Motor neuron (in vitro differentiated cells): ENCODE measurements around the gene CTSA. TPM values are rescaled to one million over a fixed set of nuclear protein-coding genes. Genes with fewer than 3 reads are reported as not detected.

ENCODE experiments used
- ATAC-seq, 8 experiments: fragments of 200-7000 bp; cut with Tn5 transposase; replicated peaks in 6 of 8; 2 replicates each; pipeline ENCODE4 v1.8.0; 2021; ENCODE audit warnings: mild to moderate bottlenecking in 8 of 8, moderate library complexity in 8 of 8
- H3K27ac ChIP-seq, 2 donors: fragments of 250-450 bp; sonication (Bioruptor Pico); 2 replicates each; pipeline ENCODE4 v1.9.0; 2021; ENCODE audit warnings: antibody characterized with exemption in 2 of 2, mild to moderate bottlenecking in 2 of 2, moderate library complexity in 1 of 2
- H3K4me1 ChIP-seq, 2 donors: fragments of 250-450 bp; sonication (Bioruptor Pico); replicated peaks in 1 of 2; 2 replicates each; pipeline ENCODE4 v1.6.1; 2021; ENCODE audit warnings: antibody characterized with exemption in 2 of 2, mild to moderate bottlenecking in 2 of 2, moderate library complexity in 1 of 2
- H3K4me3 ChIP-seq, 5 donors: fragments of 250-450 bp; sonication (Bioruptor Pico); 2 replicates each; pipeline ENCODE4 v1.9.0; 2021; ENCODE audit warnings: antibody characterized with exemption in 5 of 5, mild to moderate bottlenecking in 5 of 5, moderate library complexity in 4 of 5
- WGBS, 10 experiments: fragments of 450-650 bp; shearing (Covaris generic); methylation state at CpG; one replicate each; pipeline ENCODE4 v1.0.0; 2022; 5-methylcytosine and 5-hydroxymethylcytosine counted together
- in situ Hi-C, 9 experiments: fragments of 400-800 bp; cut with MboI; loops; one replicate each; pipeline ENCODE4 v1.15.0; 2021; ENCODE audit warnings: low sequenced_read_pairs in 9 of 9, low pct_unique_long_range_greater_than_20kb in 2 of 9; ENCODE audit not compliant: unreplicated experiment in 9 of 9
- total RNA-seq, 8 experiments: library from RNA; unstranded; fragments of 300-600 nt; gene quantifications; 2 replicates each; pipeline versions ENCODE4 v1.2.3 to v1.2.4, GENCODE V29; 2022

The CTSA gene
- 100 to 1,000 TPM in 3 of 8 experiments, 10 to 100 TPM in 5; 16.0 to 395 (median 55.2) TPM for total RNA-seq

DNA sequence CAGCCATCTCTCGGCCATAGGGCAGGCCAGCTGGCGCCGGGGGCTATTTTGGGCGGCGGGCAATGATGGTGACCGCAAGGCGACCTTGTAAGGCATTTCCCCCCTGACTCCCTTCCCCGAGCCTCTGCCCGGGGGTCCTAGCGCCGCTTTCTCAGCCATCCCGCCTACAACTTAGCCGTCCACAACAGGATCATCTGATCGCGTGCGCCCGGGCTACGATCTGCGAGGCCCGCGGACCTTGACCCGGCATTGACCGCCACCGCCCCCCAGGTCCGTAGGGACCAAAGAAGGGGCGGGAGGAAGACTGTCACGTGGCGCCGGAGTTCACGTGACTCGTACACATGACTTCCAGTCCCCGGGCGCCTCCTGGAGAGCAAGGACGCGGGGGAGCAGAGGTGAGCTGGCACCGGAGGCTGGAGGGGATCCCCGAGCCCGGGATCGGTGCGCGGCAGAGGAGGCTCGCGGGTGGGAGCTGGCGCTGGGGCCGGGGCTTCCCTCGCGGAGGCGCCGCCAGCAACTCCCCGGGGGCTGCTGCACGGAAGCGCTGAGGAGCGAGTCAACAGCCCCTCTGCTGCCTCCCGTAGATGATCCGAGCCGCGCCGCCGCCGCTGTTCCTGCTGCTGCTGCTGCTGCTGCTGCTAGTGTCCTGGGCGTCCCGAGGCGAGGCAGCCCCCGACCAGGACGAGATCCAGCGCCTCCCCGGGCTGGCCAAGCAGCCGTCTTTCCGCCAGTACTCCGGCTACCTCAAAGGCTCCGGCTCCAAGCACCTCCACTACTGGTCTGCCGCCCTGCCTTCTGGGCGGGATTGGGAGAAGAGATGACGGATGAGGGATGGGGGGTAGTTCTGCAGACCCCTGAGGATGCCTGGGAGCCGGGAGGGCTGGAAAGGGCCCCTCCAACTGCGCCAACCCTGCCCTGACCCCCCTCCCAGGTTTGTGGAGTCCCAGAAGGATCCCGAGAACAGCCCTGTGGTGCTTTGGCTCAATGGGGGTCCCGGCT lies at the start of gene CTSA, which contains the start of gene NEURL2:
Gene CTSA, plus strand, starts transcription at position 351 of the 999 bp plus-strand sequence. Its CDS starts 234 bp downstream, at position 585.
Gene NEURL2, minus strand, starts transcription at position 224 of the 999 bp plus-strand sequence. Its CDS starts 217 bp downstream, at position 7.
- 0 to 20% (median 0%) methylated on average over 1 to 9 of the region's 78 CpGs; no CpG with 5 or more reads in 2 of the 10 experiments for WGBS, 10 experiments

DNA sequence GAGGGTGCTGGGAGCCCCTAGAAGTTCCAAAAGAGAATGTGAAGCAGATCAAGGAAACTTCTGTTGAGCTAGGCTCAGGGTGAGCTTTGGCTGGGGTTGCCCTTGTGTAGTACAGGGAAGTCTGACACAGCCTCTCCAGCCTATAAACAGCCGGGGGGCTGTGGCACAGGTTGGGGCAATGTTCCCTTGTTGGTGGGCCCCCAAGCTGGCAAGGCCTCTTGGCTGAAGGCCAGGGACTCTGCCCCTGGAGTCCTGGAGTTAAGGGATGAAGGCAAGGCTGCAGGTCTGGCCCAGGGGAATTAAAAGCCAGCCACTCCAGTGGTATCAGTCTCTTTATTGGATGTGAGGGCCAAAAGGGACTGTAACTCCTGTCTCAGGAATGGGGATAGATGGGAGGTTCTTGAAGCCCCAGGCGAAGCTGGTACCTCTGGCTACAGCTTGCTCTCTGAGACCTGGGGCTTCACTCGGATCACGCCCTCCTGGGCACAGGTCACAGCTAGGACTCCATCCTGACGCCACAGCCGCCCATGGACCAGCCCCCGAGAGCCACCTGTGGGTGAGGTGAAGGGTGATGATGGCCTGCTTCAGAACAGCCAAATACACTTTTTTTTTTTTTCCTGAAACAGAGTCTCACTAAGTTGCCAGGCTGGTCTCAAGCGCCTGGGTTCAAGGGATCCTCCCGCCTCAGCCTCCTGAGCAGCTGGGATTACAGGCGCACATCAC lies 49.6 kb upstream of the CTSA start:
- in situ Hi-C loops: no loop called here
- H3K27ac ChIP-seq: no peak overlapping the region
- H3K4me3 ChIP-seq: no peak overlapping the region
- peak in 1 of 8 experiments; percentile 13 for ATAC-seq
- 90 to 100% (median 100%) methylated on average over 1 to 5 of the region's 10 CpGs; no CpG with 5 or more reads in 6 of the 10 experiments for WGBS, 10 experiments
- no peaks in the 10 kb centered on the region for H3K4me1 ChIP-seq

More for the DNA sequence above, at the start of gene CTSA, which contains the start of gene NEURL2:
- H3K4me1 ChIP-seq: peaks cover 15 to 16% of the 10 kb centered on the region in 2 donors
- in situ Hi-C loops: no loop called here
- H3K27ac ChIP-seq: peak within 1 kb of the TSS; percentile 85 to 97
- peak within 1 kb of the TSS; percentile 68 to 85 (median 73) for H3K4me3 ChIP-seq
- ATAC-seq: peak; percentile 48 to 82 (median 78)

DNA sequence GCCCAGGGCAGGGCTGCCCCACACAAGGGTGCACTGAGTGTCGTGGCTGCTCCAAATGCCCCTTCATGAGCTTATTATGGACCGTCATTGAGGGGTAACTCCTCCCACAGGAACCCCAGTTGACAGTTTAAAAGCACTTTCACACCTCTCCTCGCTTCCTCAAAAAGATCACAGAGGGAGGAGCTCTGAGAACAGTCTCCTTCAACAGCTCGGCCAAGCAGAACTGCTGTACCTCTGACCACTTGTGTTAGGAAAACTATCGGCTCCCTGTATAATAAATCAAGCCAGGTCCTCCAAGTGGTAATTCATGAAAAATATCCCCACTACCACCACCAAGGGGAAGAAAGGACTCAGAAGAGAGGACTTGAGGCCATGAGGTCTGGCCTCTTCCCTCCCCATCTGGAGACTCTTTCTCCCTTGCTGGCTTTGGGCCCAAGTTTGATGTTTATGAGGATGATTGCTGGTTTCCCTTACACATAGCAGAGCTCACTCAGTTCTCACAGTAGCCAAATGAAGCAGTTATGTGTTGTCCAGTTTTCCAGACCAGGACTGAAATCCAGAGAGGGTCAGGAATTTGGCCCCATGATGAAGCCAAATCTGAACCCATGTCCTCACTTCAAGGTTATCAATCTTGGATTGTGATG lies 48.8 kb upstream of the CTSA start:
- in situ Hi-C loops: no loop called here

DNA sequence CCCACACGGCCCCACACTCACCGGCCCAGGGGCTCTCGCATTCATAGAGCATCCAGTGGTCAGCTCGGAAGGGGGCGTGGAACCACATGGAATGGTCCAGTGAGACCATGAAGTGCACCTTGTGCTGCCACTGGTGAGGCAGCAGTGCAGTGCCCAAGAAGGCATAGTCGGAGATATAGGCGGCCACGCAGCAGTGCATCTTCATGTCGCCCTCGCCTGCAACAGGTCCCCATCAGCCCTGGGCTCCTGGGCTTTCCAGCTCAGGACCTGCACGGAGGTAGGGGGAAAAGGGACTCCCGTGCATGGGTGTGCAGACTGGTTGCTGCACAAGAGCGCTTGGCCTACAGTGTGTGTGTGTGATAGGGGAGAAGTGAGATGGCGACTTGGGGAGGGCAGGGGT lies 47.6 kb upstream of the CTSA start:
- WGBS, 10 experiments: 80 to 96% (median 92%) methylated on average over 2 to 13 of the region's 14 CpGs; no CpG with 5 or more reads in 5 of the 10 experiments
- in situ Hi-C loops: no loop called here
- Histone ChIP-seq H3K27ac (no peak overlapping the region), H3K4me1 (no peaks in the 10 kb centered on the region), H3K4me3 (no peak overlapping the region)
- ATAC-seq: peak in 1 of 8 experiments; percentile 27

More for the DNA sequence above, 48.8 kb upstream of the CTSA start:
- Histone ChIP-seq H3K27ac (no peak overlapping the region), H3K4me1 (no peaks in the 10 kb centered on the region), H3K4me3 (no peak overlapping the region)
- WGBS, 10 experiments: 74 to 100% (median 86%) methylated on average over 1 to 4 of the region's 5 CpGs; no CpG with 5 or more reads in 5 of the 10 experiments
- peak in 2 of 8 experiments; percentile 32 to 44 for ATAC-seq

DNA sequence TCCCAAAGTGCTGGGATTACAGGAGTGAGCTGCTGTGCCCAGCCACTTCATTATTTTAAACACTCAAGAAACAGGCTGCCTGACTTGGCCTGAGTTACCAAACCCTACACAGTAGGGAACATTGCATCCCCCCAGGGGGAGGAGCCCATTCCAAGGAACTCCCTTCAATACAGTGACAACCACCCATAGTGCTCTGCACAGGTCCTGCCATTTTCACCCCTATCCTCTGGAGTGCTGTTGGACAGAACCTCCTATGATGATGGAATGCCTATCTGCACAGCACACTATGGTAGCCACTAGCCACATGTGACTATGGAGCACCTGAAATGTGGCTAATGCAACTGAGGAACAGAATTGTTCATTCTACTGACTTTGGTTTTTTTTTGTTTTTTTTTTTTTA lies 45.7 kb upstream of the CTSA start:
- in situ Hi-C loops: no loop called here
- Histone ChIP-seq H3K4me3 (no peak overlapping the region), H3K4me1 (no peaks in the 10 kb centered on the region), H3K27ac (no peak overlapping the region)
- peak in 2 of 8 experiments; percentile 26 to 48 for ATAC-seq

DNA sequence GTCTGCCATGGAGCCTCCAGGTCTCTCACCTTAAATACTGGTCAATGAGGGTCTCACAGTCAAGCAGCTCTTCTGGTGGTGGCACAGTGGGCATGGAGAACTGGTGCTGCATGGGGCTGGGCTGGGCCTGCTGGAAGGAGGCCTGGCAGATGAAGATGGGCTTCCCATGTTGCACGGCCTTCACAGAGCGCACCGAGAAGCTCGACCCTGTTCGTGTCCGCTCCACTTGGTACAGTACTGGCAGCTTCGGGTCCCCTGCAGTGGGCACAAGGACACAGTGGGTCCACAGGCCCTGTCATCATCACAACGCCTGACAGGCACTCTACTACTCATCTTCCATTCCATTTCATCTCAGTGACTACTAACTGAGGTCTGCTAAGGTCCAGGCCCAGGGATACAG lies 42.7 kb upstream of the CTSA start:
- H3K4me3 ChIP-seq: no peak overlapping the region
- H3K4me1 ChIP-seq: no peaks in the 10 kb centered on the region
- no peak for ATAC-seq
- WGBS, 10 experiments: 67 to 100% (median 98%) methylated on average over 2 to 5 of the region's 8 CpGs; no CpG with 5 or more reads in 6 of the 10 experiments
- in situ Hi-C loops: no loop called here
- H3K27ac ChIP-seq: no peak overlapping the region

DNA sequence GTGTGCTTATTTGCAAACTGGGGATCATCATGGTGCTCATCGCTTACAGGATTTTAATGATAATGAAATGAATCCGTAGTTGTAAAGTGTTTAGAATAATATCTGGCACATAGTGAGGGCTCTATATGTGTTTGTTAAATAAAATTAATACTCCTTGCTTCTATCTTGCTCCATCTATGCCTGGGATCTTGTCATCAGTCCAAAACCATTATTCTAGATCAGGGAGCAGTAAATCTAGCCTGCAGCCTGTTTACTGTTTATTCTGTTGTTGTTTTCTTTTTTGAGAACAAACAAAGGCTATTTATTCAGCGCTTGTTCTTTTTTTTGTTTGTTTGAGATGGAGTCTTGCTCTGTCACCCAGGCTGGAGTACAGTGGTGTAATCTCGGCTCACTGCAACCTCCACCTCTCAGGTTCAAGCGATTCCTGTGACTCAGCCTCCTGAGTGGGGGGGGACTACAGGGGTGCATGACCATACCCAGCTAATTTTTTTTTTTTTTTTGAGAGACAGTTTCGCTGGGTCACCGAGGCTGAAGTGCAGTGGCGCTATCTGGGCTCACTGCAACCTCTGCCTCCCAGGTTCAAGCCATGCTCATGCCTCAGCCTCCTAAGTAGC lies 42.1 kb upstream of the CTSA start:
- 70 to 100% (median 91%) methylated on average over 1 to 7 of the region's 8 CpGs; no CpG with 5 or more reads in 1 of the 10 experiments for WGBS, 10 experiments
- ATAC-seq: peak in 2 of 8 experiments; percentile 29 to 41
- in situ Hi-C loops: no loop called here
- no peak overlapping the region for H3K27ac ChIP-seq
- H3K4me3 ChIP-seq: no peak overlapping the region
- H3K4me1 ChIP-seq: no peaks in the 10 kb centered on the region

DNA sequence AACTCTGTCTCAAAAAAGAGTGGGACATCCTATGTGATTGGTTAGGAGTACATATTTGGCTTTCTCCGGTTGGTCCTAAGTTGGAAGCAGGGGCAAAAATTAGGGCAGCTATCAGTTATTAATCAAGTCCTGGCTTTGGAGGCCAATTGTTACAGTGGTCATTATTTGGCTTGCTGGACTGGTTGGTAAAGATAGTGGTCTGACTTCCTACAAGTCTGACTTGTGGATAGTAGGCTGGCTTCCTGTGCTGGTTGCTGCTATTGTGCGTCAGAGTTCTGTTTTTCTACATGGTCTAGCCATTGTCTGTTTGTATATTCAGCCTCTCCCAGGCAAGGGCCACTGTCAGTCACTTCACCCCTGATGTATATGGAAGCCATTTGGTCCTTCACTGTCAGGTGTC lies 40.9 kb upstream of the CTSA start:
- no peak overlapping the region for H3K27ac ChIP-seq
- in situ Hi-C loops: no loop called here
- no peak overlapping the region for H3K4me3 ChIP-seq
- H3K4me1 ChIP-seq: no peaks in the 10 kb centered on the region
- ATAC-seq: no peak
- WGBS, 10 experiments: 75 to 100% (median 100%) methylated on average over 1 to 2 of the region's 2 CpGs; no CpG with 5 or more reads in 4 of the 10 experiments

DNA sequence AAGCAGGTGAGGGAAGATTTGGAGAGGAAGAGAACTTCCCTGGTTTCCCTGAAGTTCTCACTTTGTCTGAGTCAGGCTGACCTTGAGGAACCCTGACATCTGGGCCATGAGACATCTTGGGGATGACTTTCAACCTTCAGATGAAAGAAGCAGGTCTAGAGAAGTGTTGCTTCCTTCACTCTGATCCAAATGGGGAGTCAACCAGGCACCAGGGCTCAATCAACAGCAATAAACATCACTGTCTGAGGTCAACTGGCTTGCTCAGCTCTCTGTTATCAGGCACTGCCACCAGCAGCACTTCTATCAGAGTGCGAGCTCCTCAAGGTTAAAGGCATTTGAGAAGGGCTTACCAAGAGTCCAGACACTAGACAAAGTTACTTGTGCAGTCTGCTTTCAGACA lies 40.2 kb upstream of the CTSA start:
- no peak overlapping the region for H3K27ac ChIP-seq
- no peak for ATAC-seq
- WGBS, 10 experiments: 80 to 100% (median 100%) methylated on average over 1 of the region's 1 CpG; no CpG with 5 or more reads in 7 of the 10 experiments
- H3K4me1 ChIP-seq: peaks cover 3 to 4% of the 10 kb centered on the region in 2 donors
- in situ Hi-C loops: no loop called here
- H3K4me3 ChIP-seq: no peak overlapping the region

DNA sequence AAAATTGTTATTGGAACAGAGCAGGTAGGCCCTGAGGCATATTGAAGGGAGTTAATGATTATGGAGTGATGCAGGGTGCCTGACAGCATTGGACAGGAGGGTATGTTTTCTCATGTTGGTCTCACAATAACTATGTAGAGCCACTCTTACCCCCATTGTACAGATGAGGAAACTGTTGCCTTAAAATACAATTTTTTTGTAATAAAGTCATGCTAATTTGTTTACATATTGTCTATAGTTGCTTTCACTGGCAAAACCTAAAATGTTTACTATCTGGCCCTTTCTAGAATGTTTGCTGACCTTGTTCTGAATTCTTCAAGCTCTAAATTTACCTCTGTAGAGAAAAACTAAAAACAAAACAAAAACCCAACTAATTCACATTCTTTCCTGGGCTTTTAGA lies 39.6 kb upstream of the CTSA start:
- H3K4me3 ChIP-seq: no peak overlapping the region
- peaks cover 7 to 9% of the 10 kb centered on the region in 2 donors for H3K4me1 ChIP-seq
- H3K27ac ChIP-seq: no peak overlapping the region
- ATAC-seq: no peak
- in situ Hi-C loops: no loop called here

DNA sequence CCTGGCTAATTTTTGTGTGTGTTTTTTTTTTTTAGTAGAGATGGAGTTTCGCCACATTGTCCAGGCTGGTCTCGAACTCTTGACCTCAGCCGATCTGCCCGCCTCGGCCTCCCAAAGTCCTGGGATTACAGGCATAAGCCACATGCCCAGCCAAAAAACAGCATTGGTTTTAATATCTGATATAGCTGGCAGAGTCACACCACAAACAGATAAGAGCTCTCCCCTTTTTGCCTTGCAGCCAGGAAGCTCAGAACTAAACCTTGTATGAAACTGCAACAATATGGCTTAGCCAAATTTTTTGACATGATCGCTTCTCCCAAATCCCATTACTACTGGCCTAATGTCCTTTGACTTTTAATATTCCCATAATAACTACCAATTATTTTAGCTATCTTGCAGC lies 38.8 kb upstream of the CTSA start:
- in situ Hi-C loops: no loop called here
- no peak overlapping the region for H3K4me3 ChIP-seq
- H3K4me1 ChIP-seq: peaks cover 7 to 10% of the 10 kb centered on the region in 2 donors
- WGBS, 10 experiments: 86 to 100% (median 98%) methylated on average over 1 to 6 of the region's 6 CpGs; no CpG with 5 or more reads in 4 of the 10 experiments
- H3K27ac ChIP-seq: no peak overlapping the region
- no peak for ATAC-seq

DNA sequence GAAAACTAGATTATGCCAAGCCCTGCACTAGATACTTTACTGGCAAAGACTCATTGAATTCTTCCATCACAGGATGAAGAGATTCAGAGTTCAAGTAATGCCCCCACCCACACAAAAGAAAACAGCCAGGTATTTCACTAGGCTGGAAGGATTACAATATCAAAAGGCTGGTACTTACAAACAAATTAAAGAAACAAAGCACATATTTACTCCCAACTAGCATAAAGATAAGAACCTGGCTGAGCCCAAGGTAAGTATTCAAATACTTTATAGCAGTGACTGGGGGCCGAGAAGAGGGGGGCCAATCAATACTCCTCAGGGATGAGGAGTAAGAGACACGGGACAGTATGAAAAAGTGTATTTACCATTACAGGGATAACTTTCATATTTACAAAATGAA lies 37.7 kb upstream of the CTSA start:
- H3K4me1 ChIP-seq: peaks cover 13 to 15% of the 10 kb centered on the region in 2 donors
- no peak overlapping the region for H3K4me3 ChIP-seq
- WGBS, 10 experiments: 20 to 89% (median 50%) methylated on average over 1 to 2 of the region's 2 CpGs; no CpG with 5 or more reads in 2 of the 10 experiments
- no peak overlapping the region for H3K27ac ChIP-seq
- in situ Hi-C loops: no loop called here
- no peak for ATAC-seq
